ENCODE data around the gene PTPRN2. TPM values are rescaled to one million over a fixed set of nuclear protein-coding genes. Genes with fewer than 3 reads are reported as not detected.

Gene PTPRN2
- total RNA-seq, 1 experiment from 2014 or later: 2.9 TPM

GRCh38 chr7:158117341-158118222, 470.0 kb downstream of the PTPRN2 start:
- DNase-seq (ENCODE audit: extremely low read depth, low read depth): no peak

GRCh38 chr7:158116235-158116634, 471.4 kb downstream of the PTPRN2 start:
- DNase-seq (ENCODE audit: extremely low read depth, low read depth): no peak

GRCh38 chr7:158114056-158114850, 473.4 kb downstream of the PTPRN2 start:
- DNase-seq (ENCODE audit: extremely low read depth, low read depth): no peak

GRCh38 chr7:158113321-158114025, 474.1 kb downstream of the PTPRN2 start:
- DNase-seq (ENCODE audit: extremely low read depth, low read depth): no peak

- DNase-seq (ENCODE audit: extremely low read depth, low read depth): no peak
These were observed 474.9 kb downstream of the PTPRN2 start for GRCh38 chr7:158112571-158113320.

GRCh38 chr7:158111906-158112570, 475.6 kb downstream of the PTPRN2 start:
- DNase-seq (ENCODE audit: extremely low read depth, low read depth): no peak

- no peak for DNase-seq (ENCODE audit: extremely low read depth, low read depth)
These were observed 476.4 kb downstream of the PTPRN2 start for GRCh38 chr7:158111049-158111751.

GRCh38 chr7:158110661-158111048, 477.0 kb downstream of the PTPRN2 start:
- DNase-seq (ENCODE audit: extremely low read depth, low read depth): no peak

GRCh38 chr7:158110034-158110590, 477.5 kb downstream of the PTPRN2 start:
- DNase-seq (ENCODE audit: extremely low read depth, low read depth): no peak

GRCh38 chr7:158109364-158110033, 478.1 kb downstream of the PTPRN2 start:
- no peak for DNase-seq (ENCODE audit: extremely low read depth, low read depth)

- DNase-seq (ENCODE audit: extremely low read depth, low read depth): no peak
These were observed 478.9 kb downstream of the PTPRN2 start for GRCh38 chr7:158108646-158109293.

- DNase-seq (ENCODE audit: extremely low read depth, low read depth): no peak
These were observed 479.8 kb downstream of the PTPRN2 start for GRCh38 chr7:158107806-158108205.

GRCh38 chr7:158106272-158106671, 481.4 kb downstream of the PTPRN2 start:
- no peak for DNase-seq (ENCODE audit: extremely low read depth, low read depth)

- no peak for DNase-seq (ENCODE audit: extremely low read depth, low read depth)
These were observed 484.2 kb downstream of the PTPRN2 start for GRCh38 chr7:158103378-158103777.

- DNase-seq (ENCODE audit: extremely low read depth, low read depth): no peak
These were observed 484.7 kb downstream of the PTPRN2 start for GRCh38 chr7:158102897-158103296.

GRCh38 chr7:158101821-158102450, 485.7 kb downstream of the PTPRN2 start:
- DNase-seq (ENCODE audit: extremely low read depth, low read depth): no peak

Data from NCI-H460 (cell line).